Activated T-helper 2 cell treated with anti-CD3 and anti-CD28 coated beads, Interferon-gamma antibody, Interleukin-2, Interleukin-4, amounts not matched to agents 10 μg/mL and 5 μg/mL and 100 μg/mL, durations not matched to agents 14 hours and 24 hours and 36 hours (primary cell): Measurements from ENCODE around the gene IER2. TPM values are rescaled to one million over a fixed set of nuclear protein-coding genes. Genes with fewer than 3 reads are reported as not detected.

Experiments used
- DNase-seq: peaks from one replicate; pipeline ENCODE4 v3.0.0; 2021; ENCODE audit warnings: low spot score
- H3K27ac Mint-ChIP-seq: one replicate; pipeline ENCODE4 v1.8.0; 2021; ENCODE audit warnings: mixed read lengths
- H3K27me3 Mint-ChIP-seq: one replicate; pipeline ENCODE4 v1.8.0; 2021; ENCODE audit warnings: low read depth, mixed read lengths
- H3K36me3 Mint-ChIP-seq: one replicate; pipeline ENCODE4 v1.8.0; 2021; ENCODE audit warnings: low read depth, mixed read lengths
- H3K4me1 Mint-ChIP-seq: one replicate; pipeline ENCODE4 v1.8.0; 2021; ENCODE audit warnings: low read depth, mixed read lengths
- H3K4me3 Mint-ChIP-seq: one replicate; pipeline ENCODE4 v1.8.0; 2021; ENCODE audit warnings: low read depth, mild to moderate bottlenecking, moderate library complexity, mixed read lengths
- H3K9me3 Mint-ChIP-seq: one replicate; pipeline ENCODE4 v1.8.0; 2021; ENCODE audit warnings: mixed read lengths
- intact Hi-C: fragments of 100-400 bp; cut with micrococcal nuclease; formaldehyde crosslinking; loops from one replicate; pipeline ENCODE4 v1.15.1; 2023
- total RNA-seq: library from RNA; stranded (reverse); gene quantifications from 2 replicates; pipeline ENCODE4 v1.2.3, GENCODE V29; 2022

Gene IER2
- total RNA-seq, 1 donor from 2014 or later: 143 TPM

GRCh38 chr19:13110099-13110610 lies 40.1 kb upstream of the IER2 start:
- no peak overlapping the region for H3K4me3 Mint-ChIP-seq

GRCh38 chr19:13112555-13112954 lies 37.7 kb upstream of the IER2 start:
- Mint-ChIP-seq H3K27ac (no peak overlapping the region), H3K27me3 (no peaks in the 10 kb centered on the region), H3K4me1 (peaks cover 10% of the 10 kb centered on the region), H3K36me3 (peaks cover 35% of the 10 kb centered on the region), H3K4me3 (no peak overlapping the region), H3K9me3 (no peaks in the 10 kb centered on the region)
- intact Hi-C loops: no loop called here
- no peak for DNase-seq

More at GRCh38 chr19:13110099-13110610, 40.1 kb upstream of the IER2 start:
- H3K36me3 Mint-ChIP-seq: peaks cover 41% of the 10 kb centered on the region
- DNase-seq: no peak
- no peaks in the 10 kb centered on the region for H3K27me3 Mint-ChIP-seq
- intact Hi-C loops: no loop called here
- H3K9me3 Mint-ChIP-seq: no peaks in the 10 kb centered on the region
- H3K4me1 Mint-ChIP-seq: peaks cover 6% of the 10 kb centered on the region
- H3K27ac Mint-ChIP-seq: no peak overlapping the region

- Mint-ChIP-seq H3K36me3 (peaks cover 45% of the 10 kb centered on the region), H3K27ac (peak overlapping the region; percentile 95), H3K9me3 (no peaks in the 10 kb centered on the region), H3K27me3 (no peaks in the 10 kb centered on the region), H3K4me1 (peaks cover 24% of the 10 kb centered on the region), H3K4me3 (peak overlapping the region; percentile 94)
- intact Hi-C loops: loop anchor here (1.0 kb wide), 2 partner anchors 12 to 34 kb away; partner anchors contain the start of genes IER2 and STX10
- no peak for DNase-seq
These were observed 34.3 kb upstream of the IER2 start for GRCh38 chr19:13115936-13116281.

GRCh38 chr19:13116282-13117175 lies 33.7 kb upstream of the IER2 start, which contains the start of gene TRMT1:
TSS of gene TRMT1 (minus strand) at chr19:13116740. CDS start at chr19:13116399, 341 bp downstream.
- peak within 1 kb of the TSS; percentile 95 for H3K27ac Mint-ChIP-seq
- H3K4me3 Mint-ChIP-seq: peak within 1 kb of the TSS; percentile 94
- no peaks in the 10 kb centered on the region for H3K9me3 Mint-ChIP-seq
- intact Hi-C loops: loop anchor here (1.0 kb wide), 2 partner anchors 12 to 34 kb away; partner anchors contain the start of genes IER2 and STX10
- H3K27me3 Mint-ChIP-seq: no peaks in the 10 kb centered on the region
- peak; percentile 87 for DNase-seq
- peaks cover 45% of the 10 kb centered on the region for H3K36me3 Mint-ChIP-seq
- peaks cover 30% of the 10 kb centered on the region for H3K4me1 Mint-ChIP-seq

- Mint-ChIP-seq H3K4me1 (peaks cover 35% of the 10 kb centered on the region), H3K27ac (peak overlapping the region; percentile 95), H3K27me3 (no peaks in the 10 kb centered on the region), H3K36me3 (peaks cover 49% of the 10 kb centered on the region), H3K4me3 (peak overlapping the region; percentile 94), H3K9me3 (no peaks in the 10 kb centered on the region)
- no peak for DNase-seq
- intact Hi-C loops: no loop called here
These were observed 32.9 kb upstream of the IER2 start for GRCh38 chr19:13117176-13117771.

- H3K36me3 Mint-ChIP-seq: peaks cover 43% of the 10 kb centered on the region
- intact Hi-C loops: loop anchor here (1.0 kb wide), 1 partner anchor 14 kb away; no protein-coding TSS in a partner anchor
- no peaks in the 10 kb centered on the region for H3K27me3 Mint-ChIP-seq
- no peaks in the 10 kb centered on the region for H3K9me3 Mint-ChIP-seq
- H3K4me1 Mint-ChIP-seq: peaks cover 40% of the 10 kb centered on the region
- H3K27ac Mint-ChIP-seq: peak within 1 kb of the TSS; percentile 95
- peak within 1 kb of the TSS; percentile 94 for H3K4me3 Mint-ChIP-seq
- peak; percentile 87 for DNase-seq
These were observed 32.3 kb upstream of the IER2 start, which contains the start of gene NACC1 for GRCh38 chr19:13117772-13118423. TSS of gene NACC1 (plus strand) at chr19:13118264. CDS start at chr19:13135208, 16,944 bp downstream.

- peak overlapping the region; percentile 81 for H3K27ac Mint-ChIP-seq
- no peaks in the 10 kb centered on the region for H3K27me3 Mint-ChIP-seq
- no peaks in the 10 kb centered on the region for H3K9me3 Mint-ChIP-seq
- peaks cover 43% of the 10 kb centered on the region for H3K4me1 Mint-ChIP-seq
- intact Hi-C loops: loop anchor here (1.0 kb wide), 1 partner anchor 14 kb away; no protein-coding TSS in a partner anchor
- peak overlapping the region; percentile 86 for H3K4me3 Mint-ChIP-seq
- peaks cover 47% of the 10 kb centered on the region for H3K36me3 Mint-ChIP-seq
- peak; percentile 39 for DNase-seq
These were observed 31.6 kb upstream of the IER2 start for GRCh38 chr19:13118424-13119193.

- peak overlapping the region; percentile 66 for H3K27ac Mint-ChIP-seq
- H3K36me3 Mint-ChIP-seq: peaks cover 41% of the 10 kb centered on the region
- peaks cover 39% of the 10 kb centered on the region for H3K4me1 Mint-ChIP-seq
- intact Hi-C loops: no loop called here
- DNase-seq: no peak
- no peaks in the 10 kb centered on the region for H3K27me3 Mint-ChIP-seq
- H3K9me3 Mint-ChIP-seq: no peaks in the 10 kb centered on the region
- H3K4me3 Mint-ChIP-seq: peak overlapping the region; percentile 86
These were observed 30.6 kb upstream of the IER2 start for GRCh38 chr19:13119627-13120026.

- Mint-ChIP-seq H3K27me3 (no peaks in the 10 kb centered on the region), H3K9me3 (no peaks in the 10 kb centered on the region), H3K36me3 (peaks cover 40% of the 10 kb centered on the region), H3K27ac (peak overlapping the region; percentile 60), H3K4me1 (peaks cover 37% of the 10 kb centered on the region), H3K4me3 (peak overlapping the region; percentile 86)
- DNase-seq: no peak
- intact Hi-C loops: no loop called here
These were observed 30.2 kb upstream of the IER2 start for GRCh38 chr19:13120031-13120430.

- Mint-ChIP-seq H3K9me3 (no peaks in the 10 kb centered on the region), H3K4me3 (peak overlapping the region; percentile 37), H3K36me3 (peaks cover 34% of the 10 kb centered on the region), H3K4me1 (peaks cover 33% of the 10 kb centered on the region), H3K27me3 (no peaks in the 10 kb centered on the region), H3K27ac (no peak overlapping the region)
- intact Hi-C loops: no loop called here
- no peak for DNase-seq
These were observed 29.4 kb upstream of the IER2 start for GRCh38 chr19:13120817-13121216.

- no peak for DNase-seq
- Mint-ChIP-seq H3K27ac (no peak overlapping the region), H3K36me3 (peaks cover 34% of the 10 kb centered on the region), H3K9me3 (no peaks in the 10 kb centered on the region), H3K4me1 (peaks cover 33% of the 10 kb centered on the region), H3K27me3 (no peaks in the 10 kb centered on the region), H3K4me3 (no peak overlapping the region)
- intact Hi-C loops: no loop called here
These were observed 28.5 kb upstream of the IER2 start for GRCh38 chr19:13121551-13122274.
